ENCODE data around the gene POM121.
"Not testable (repeated sequence)": the region's sequence is repeated elsewhere in the genome, so short reads cannot be mapped to it uniquely, and the experiment has no call there.

The POM121 gene

DNA sequence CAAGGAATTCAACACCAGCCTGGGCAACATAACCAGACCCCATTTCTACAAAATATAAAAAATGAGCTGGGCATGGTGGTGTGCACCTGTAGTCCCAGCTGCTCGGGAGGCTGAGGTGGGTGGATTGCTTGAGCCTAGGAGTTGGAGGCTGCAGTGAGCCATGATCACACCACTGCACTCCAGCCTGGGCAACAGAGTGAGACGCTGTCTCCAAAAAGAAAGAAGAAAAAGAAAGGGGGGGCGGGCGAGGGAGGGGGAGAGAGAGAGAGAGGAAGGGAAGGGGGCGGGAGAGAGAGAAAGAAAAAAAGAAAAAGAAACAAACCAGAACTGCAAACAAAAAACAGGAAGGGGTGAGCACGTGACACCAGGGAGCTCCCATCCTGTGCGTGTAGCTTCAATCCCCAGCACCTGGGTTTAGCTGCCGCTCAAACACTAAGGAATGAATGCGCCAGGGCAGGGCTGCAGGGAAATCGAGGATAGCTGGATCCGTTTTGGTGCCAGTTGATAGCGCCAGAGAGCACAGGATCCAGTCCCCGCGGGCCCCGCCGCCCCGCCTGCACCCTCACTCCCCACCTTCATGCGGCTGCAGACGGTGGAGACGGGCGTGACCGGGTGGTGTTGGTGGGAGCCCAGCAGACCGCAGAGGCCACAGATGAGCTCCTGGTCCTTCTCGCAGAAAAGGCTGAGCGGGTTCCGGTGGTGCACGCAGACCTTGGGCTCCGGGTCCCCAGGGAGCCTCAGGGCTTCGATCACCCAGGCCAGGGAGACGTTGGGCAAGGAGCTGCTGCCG is 40.5 kb downstream of the POM121 start:
- H3K9me3 Mint-ChIP-seq, H3K27me3 Mint-ChIP-seq, H3K27ac Mint-ChIP-seq, H3K36me3 Mint-ChIP-seq, DNase-seq, H3K4me1 Mint-ChIP-seq, H3K4me3 Mint-ChIP-seq, CTCF ChIA-PET: not testable (repeated sequence)

DNA sequence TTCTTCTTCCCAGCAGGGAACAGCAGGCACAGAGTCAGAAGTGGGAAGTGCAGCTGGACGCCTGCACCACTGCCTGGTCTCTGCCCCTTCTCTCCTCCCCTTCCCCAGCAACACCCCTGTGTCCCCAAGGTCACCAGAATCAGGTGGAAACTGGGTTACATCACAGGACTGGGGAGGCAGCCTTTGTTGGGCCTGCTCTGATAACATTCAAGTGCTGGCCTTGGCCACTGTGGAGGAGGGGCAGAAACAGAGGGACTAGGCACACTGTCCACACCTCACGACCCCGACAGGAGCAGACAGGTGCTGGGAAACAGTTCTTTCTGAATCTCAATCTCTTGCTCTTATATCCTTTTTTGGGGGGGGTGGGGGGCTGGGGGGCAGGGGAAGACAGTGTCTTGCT is 42.0 kb downstream of the POM121 start:
- H3K27ac Mint-ChIP-seq, DNase-seq, H3K36me3 Mint-ChIP-seq, H3K9me3 Mint-ChIP-seq, CTCF ChIA-PET, H3K27me3 Mint-ChIP-seq, H3K4me1 Mint-ChIP-seq, H3K4me3 Mint-ChIP-seq: not testable (repeated sequence)

DNA sequence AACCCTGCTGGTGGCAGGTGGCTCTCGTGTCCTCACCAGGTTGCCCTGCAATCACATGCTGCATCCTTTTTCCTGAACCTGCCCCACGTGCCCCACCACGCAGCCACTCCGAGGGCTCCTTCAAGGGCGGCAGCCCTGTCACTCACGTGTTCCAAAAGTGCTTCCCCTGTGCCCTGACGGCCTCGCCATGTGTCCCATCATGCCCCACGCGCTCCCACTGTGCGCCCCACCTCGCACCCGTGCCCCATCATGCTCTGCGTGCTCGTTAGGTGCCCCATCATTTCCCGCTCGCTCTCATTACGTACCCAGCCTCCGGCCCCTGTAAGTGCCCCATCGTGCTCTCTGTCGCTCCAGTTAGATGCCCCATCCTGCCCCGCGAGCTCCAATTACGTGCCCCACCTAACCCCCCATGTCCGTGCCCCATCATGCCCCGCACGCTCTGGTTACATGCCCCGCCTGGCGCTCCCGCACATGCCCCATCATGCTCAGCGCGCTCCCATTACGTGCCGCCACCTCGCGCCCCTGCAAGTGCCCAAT is 44.2 kb downstream of the POM121 start, which contains the start of gene TRIM74:
Gene TRIM74, minus strand, starts transcription at position 487 of the 537 bp plus-strand sequence. CDS start 3,309 bp downstream, outside the sequence.
- H3K27me3 Mint-ChIP-seq, H3K27ac Mint-ChIP-seq, CTCF ChIA-PET, H3K9me3 Mint-ChIP-seq, DNase-seq, H3K36me3 Mint-ChIP-seq, H3K4me1 Mint-ChIP-seq, H3K4me3 Mint-ChIP-seq: not testable (repeated sequence)

GRCh38 chr7:72969688-72970087 is 44.8 kb downstream of the POM121 start:
- H3K27me3 Mint-ChIP-seq, H3K27ac Mint-ChIP-seq, H3K9me3 Mint-ChIP-seq, H3K36me3 Mint-ChIP-seq, DNase-seq, H3K4me1 Mint-ChIP-seq, CTCF ChIA-PET, H3K4me3 Mint-ChIP-seq: not testable (repeated sequence)

- H3K36me3 Mint-ChIP-seq, DNase-seq, H3K4me1 Mint-ChIP-seq, H3K9me3 Mint-ChIP-seq, H3K4me3 Mint-ChIP-seq, CTCF ChIA-PET, H3K27ac Mint-ChIP-seq, H3K27me3 Mint-ChIP-seq: not testable (repeated sequence)
Observed at GRCh38 chr7:72971505-72971904, 46.6 kb downstream of the POM121 start.

GRCh38 chr7:72974781-72975180 is 49.9 kb downstream of the POM121 start:
- H3K9me3 Mint-ChIP-seq, H3K27me3 Mint-ChIP-seq, DNase-seq, H3K36me3 Mint-ChIP-seq, H3K4me1 Mint-ChIP-seq, H3K27ac Mint-ChIP-seq, CTCF ChIA-PET, H3K4me3 Mint-ChIP-seq: not testable (repeated sequence)

- DNase-seq, H3K27me3 Mint-ChIP-seq, H3K27ac Mint-ChIP-seq, H3K4me1 Mint-ChIP-seq, CTCF ChIA-PET, H3K4me3 Mint-ChIP-seq, H3K36me3 Mint-ChIP-seq, H3K9me3 Mint-ChIP-seq: not testable (repeated sequence)
Observed at GRCh38 chr7:72975656-72976286, 50.9 kb downstream of the POM121 start.

- CTCF ChIA-PET, H3K9me3 Mint-ChIP-seq, H3K36me3 Mint-ChIP-seq, H3K4me3 Mint-ChIP-seq, H3K27me3 Mint-ChIP-seq, H3K4me1 Mint-ChIP-seq, DNase-seq, H3K27ac Mint-ChIP-seq: not testable (repeated sequence)
Observed at GRCh38 chr7:72976434-72976833, 51.5 kb downstream of the POM121 start.

DNA sequence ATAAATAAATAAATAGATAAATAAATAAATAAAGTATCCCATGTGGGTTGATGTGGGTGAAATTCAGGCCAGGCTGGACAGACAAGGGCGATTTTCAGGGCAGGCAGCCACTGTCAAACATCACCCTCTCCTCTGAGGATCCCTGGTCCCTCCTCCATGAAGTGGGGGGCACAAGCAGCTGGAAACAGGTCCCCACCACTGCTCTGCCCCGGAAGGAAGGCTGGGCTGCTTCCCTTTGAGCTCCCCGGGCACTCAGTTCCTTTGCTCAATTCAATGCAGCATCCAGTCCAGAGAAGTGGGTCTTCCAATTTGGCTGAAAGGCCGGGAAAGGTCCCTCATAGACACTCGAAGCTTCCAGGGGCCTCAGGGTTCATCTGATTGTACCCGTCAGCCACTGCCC is 55.5 kb downstream of the POM121 start:
- H3K27ac Mint-ChIP-seq, H3K4me1 Mint-ChIP-seq, H3K9me3 Mint-ChIP-seq, CTCF ChIA-PET, H3K36me3 Mint-ChIP-seq, H3K27me3 Mint-ChIP-seq, H3K4me3 Mint-ChIP-seq, DNase-seq: not testable (repeated sequence)

DNA sequence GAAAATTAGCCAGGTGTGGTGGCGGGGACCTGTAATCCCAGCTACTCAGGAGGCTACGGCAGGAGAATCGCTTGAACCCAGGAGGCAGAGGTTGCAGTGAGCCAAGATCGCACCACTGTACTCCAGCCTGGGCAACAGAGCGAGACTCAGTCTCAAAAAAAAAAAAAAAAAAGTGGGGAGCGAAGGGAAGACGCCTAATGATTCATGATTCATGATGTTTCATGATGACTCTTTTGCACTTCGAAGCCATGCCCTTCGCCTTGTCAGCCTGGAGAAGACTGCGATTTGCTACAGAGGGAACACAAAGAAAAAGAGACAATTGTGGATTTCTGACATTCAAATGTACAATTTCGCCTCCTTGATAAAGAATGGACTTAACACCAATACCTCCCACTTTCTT is 57.2 kb downstream of the POM121 start:
- CTCF ChIA-PET, H3K27ac Mint-ChIP-seq, H3K4me1 Mint-ChIP-seq, H3K9me3 Mint-ChIP-seq, H3K4me3 Mint-ChIP-seq, H3K36me3 Mint-ChIP-seq, H3K27me3 Mint-ChIP-seq, DNase-seq: not testable (repeated sequence)

DNA sequence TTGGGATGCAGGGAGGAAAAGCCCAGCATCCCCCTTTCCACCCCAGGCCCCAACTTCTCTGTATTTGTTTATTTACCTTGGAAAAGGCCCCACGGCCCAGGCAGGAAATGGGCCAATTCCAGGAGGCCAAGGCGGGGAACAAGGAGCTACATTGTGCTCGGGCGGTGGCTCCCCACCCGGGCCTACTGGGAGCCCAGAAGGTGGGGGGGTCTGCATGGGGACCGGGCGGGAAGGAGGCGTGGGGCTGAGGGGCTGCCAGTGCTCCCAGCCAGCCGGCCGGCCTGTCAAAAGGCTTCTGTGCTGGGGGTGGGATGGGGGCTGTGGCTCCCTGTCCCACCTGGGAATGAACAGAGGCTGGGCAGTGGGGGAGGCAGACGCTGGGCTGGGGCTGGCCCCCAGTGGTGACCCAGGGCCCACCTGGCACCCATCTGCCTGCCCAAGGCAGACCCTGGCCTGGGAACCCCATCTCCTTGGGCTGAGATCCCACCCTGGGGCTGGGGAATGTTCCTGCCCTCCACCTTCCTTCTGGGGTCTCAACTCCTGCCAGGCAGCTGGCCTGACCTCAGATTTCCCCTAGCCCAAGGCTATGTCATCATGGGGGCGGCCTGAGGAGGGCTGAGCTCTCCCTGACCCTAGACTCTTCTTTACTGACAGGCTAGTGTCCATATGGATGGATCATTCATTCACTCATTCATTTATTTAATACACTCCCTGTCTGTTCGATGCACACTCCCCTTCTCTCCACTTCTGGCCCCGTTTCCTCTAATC is 65.4 kb downstream of the POM121 start:
- H3K36me3 Mint-ChIP-seq, DNase-seq, H3K4me1 Mint-ChIP-seq, H3K27me3 Mint-ChIP-seq, H3K4me3 Mint-ChIP-seq, H3K27ac Mint-ChIP-seq, H3K9me3 Mint-ChIP-seq, CTCF ChIA-PET: not testable (repeated sequence)

DNA sequence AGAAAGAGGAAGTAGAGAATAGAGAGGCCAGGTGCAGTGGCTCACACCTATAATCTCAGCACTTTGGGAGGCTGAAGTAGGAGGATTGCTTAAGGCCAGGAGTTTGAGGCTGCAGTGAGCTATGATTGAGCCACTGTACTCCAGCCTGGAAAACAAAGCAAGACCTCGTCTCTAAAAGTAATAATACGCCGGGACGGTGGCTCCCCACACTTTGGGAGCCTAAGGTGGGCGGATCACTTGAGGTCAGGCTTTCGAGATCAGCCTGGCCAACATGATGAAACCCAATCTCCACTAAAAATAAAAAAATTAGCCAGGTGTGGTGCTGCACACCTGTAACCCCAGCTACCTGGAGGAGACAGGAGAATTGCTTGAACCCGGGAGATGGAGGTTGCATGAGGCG is 70.6 kb downstream of the POM121 start:
- H3K4me3 Mint-ChIP-seq, H3K27me3 Mint-ChIP-seq, H3K4me1 Mint-ChIP-seq, H3K9me3 Mint-ChIP-seq, CTCF ChIA-PET, DNase-seq, H3K27ac Mint-ChIP-seq, H3K36me3 Mint-ChIP-seq: not testable (repeated sequence)

DNA sequence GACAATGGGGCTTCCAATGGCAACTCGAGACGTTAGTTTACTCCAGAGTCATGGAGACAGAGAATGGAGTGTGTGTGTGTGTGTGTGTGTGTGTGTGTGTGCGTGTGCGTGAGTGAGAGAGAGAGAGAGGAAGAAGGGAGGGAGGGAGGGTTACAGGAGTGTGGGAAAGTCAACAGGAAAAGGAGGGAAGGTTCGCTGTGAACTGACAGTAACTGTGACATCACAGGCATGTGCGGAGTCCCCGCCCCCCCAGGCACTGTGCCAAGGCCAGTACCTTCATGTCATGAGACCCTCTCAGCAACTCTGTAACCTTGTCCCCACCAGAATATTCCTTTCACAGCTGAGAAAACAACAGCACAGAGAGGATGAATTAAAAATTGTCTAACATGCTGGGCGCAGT is 72.6 kb downstream of the POM121 start:
- H3K4me1 Mint-ChIP-seq, H3K36me3 Mint-ChIP-seq, H3K9me3 Mint-ChIP-seq, H3K27ac Mint-ChIP-seq, H3K4me3 Mint-ChIP-seq, CTCF ChIA-PET, H3K27me3 Mint-ChIP-seq, DNase-seq: not testable (repeated sequence)

DNA sequence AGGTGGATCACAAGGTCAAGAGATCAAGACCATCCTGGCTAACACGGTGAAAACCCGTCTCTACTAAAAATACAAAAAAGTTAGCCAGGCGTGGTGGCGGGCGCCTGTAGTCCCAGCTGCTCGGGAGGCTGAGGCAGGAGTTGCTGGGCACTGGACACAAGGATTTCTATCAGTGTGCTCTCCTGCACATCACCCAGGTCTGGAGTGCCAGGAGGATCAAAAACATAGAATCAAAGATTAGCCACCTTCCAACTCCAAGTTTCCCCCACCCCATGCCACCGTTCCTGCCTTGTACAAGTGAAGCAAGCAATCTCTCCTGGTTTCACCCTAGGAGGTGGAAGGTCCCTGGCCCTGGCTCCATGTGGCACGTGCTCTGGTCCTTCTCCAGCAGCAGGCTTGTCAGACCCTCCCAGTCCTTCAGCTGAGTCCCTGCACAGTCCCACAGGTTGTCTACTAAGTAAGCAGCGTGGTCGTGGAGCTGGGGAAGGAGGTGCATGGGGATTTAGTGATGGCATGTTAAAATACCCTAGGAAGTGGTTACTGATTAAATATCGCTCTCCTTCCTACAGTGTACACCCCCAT is 73.1 kb downstream of the POM121 start:
- H3K9me3 Mint-ChIP-seq, H3K4me1 Mint-ChIP-seq, H3K27me3 Mint-ChIP-seq, DNase-seq, H3K36me3 Mint-ChIP-seq, CTCF ChIA-PET, H3K4me3 Mint-ChIP-seq, H3K27ac Mint-ChIP-seq: not testable (repeated sequence)

Data from activated naive CD4-positive, alpha-beta T cell treated with anti-CD3 and anti-CD28 coated beads, Interleukin-2, amount 10 ng/mL, durations not matched to agents 7 days and 5 days (primary cell).